ENCODE data around the gene LYPLA2. TPM values are rescaled to one million over a fixed set of nuclear protein-coding genes. Genes with fewer than 3 reads are reported as not detected.

The LYPLA2 gene
- total and polyA plus RNA-seq, 2 of the 8 experiments (the other 6 are each of a cell fraction or from before 2014, with no cell fraction given), result 138 to 211 TPM

DNA sequence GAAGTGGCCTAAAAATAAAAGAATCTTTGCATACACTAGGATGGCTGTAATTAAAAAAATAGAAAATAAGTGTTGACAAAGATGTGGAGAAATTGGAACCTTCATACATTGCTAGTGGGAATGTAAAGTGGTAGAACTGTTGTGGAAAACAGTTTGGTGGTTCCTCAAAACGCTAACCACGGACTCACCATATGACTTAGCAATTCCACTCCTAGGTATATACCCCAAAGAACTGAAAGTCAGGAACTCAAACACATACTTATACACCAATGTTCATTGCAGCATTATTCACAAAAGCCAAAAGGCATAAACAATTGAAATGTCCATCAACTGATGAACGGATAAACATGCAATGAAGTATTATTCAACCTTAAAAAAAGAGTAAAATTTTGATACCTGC, 45.1 kb downstream of the LYPLA2 start (continued):
- TF ChIP-seq, protein P1, sequence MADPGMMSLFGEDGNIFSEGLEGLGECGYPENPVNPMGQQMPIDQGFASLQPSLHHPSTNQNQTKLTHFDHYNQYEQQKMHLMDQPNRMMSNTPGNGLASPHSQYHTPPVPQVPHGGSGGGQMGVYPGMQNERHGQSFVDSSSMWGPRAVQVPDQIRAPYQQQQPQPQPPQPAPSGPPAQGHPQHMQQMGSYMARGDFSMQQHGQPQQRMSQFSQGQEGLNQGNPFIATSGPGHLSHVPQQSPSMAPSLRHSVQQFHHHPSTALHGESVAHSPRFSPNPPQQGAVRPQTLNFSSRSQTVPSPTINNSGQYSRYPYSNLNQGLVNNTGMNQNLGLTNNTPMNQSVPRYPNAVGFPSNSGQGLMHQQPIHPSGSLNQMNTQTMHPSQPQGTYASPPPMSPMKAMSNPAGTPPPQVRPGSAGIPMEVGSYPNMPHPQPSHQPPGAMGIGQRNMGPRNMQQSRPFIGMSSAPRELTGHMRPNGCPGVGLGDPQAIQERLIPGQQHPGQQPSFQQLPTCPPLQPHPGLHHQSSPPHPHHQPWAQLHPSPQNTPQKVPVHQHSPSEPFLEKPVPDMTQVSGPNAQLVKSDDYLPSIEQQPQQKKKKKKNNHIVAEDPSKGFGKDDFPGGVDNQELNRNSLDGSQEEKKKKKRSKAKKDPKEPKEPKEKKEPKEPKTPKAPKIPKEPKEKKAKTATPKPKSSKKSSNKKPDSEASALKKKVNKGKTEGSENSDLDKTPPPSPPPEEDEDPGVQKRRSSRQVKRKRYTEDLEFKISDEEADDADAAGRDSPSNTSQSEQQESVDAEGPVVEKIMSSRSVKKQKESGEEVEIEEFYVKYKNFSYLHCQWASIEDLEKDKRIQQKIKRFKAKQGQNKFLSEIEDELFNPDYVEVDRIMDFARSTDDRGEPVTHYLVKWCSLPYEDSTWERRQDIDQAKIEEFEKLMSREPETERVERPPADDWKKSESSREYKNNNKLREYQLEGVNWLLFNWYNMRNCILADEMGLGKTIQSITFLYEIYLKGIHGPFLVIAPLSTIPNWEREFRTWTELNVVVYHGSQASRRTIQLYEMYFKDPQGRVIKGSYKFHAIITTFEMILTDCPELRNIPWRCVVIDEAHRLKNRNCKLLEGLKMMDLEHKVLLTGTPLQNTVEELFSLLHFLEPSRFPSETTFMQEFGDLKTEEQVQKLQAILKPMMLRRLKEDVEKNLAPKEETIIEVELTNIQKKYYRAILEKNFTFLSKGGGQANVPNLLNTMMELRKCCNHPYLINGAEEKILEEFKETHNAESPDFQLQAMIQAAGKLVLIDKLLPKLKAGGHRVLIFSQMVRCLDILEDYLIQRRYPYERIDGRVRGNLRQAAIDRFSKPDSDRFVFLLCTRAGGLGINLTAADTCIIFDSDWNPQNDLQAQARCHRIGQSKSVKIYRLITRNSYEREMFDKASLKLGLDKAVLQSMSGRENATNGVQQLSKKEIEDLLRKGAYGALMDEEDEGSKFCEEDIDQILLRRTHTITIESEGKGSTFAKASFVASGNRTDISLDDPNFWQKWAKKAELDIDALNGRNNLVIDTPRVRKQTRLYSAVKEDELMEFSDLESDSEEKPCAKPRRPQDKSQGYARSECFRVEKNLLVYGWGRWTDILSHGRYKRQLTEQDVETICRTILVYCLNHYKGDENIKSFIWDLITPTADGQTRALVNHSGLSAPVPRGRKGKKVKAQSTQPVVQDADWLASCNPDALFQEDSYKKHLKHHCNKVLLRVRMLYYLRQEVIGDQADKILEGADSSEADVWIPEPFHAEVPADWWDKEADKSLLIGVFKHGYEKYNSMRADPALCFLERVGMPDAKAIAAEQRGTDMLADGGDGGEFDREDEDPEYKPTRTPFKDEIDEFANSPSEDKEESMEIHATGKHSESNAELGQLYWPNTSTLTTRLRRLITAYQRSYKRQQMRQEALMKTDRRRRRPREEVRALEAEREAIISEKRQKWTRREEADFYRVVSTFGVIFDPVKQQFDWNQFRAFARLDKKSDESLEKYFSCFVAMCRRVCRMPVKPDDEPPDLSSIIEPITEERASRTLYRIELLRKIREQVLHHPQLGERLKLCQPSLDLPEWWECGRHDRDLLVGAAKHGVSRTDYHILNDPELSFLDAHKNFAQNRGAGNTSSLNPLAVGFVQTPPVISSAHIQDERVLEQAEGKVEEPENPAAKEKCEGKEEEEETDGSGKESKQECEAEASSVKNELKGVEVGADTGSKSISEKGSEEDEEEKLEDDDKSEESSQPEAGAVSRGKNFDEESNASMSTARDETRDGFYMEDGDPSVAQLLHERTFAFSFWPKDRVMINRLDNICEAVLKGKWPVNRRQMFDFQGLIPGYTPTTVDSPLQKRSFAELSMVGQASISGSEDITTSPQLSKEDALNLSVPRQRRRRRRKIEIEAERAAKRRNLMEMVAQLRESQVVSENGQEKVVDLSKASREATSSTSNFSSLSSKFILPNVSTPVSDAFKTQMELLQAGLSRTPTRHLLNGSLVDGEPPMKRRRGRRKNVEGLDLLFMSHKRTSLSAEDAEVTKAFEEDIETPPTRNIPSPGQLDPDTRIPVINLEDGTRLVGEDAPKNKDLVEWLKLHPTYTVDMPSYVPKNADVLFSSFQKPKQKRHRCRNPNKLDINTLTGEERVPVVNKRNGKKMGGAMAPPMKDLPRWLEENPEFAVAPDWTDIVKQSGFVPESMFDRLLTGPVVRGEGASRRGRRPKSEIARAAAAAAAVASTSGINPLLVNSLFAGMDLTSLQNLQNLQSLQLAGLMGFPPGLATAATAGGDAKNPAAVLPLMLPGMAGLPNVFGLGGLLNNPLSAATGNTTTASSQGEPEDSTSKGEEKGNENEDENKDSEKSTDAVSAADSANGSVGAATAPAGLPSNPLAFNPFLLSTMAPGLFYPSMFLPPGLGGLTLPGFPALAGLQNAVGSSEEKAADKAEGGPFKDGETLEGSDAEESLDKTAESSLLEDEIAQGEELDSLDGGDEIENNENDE (IDR thresholded peaks at IDR 0.05; ENCODE audit: insufficient replicate concordance, low read length), result no peak
- TF ChIP-seq SIX5 (IDR thresholded peaks at IDR 0.05; ENCODE audit: low read depth, low read length), result no peak
- no peak for TF ChIP-seq CHD2 (IDR thresholded peaks at IDR 0.05; ENCODE audit: low read length)
- TF ChIP-seq CHD1 (IDR thresholded peaks at IDR 0.05; ENCODE audit: low read depth, low read length), result no peak
- TF ChIP-seq CEBPB (IDR thresholded peaks at IDR 0.05; ENCODE audit: low read depth, low read length), result no peak
- no peak for TF ChIP-seq MAFK (IDR thresholded peaks at IDR 0.05; ENCODE audit: low read depth, low read length)

Data from H1 (cell line).